Inflammatory macrophage treated with lipopolysaccharide for 4 hours (primary cell): Measurements from ENCODE around the gene SELENOO.

Experiments
- DNase-seq: peaks from one replicate; pipeline ENCODE4 v3.0.0-alpha.2; 2020

SELENOO gene

DNA sequence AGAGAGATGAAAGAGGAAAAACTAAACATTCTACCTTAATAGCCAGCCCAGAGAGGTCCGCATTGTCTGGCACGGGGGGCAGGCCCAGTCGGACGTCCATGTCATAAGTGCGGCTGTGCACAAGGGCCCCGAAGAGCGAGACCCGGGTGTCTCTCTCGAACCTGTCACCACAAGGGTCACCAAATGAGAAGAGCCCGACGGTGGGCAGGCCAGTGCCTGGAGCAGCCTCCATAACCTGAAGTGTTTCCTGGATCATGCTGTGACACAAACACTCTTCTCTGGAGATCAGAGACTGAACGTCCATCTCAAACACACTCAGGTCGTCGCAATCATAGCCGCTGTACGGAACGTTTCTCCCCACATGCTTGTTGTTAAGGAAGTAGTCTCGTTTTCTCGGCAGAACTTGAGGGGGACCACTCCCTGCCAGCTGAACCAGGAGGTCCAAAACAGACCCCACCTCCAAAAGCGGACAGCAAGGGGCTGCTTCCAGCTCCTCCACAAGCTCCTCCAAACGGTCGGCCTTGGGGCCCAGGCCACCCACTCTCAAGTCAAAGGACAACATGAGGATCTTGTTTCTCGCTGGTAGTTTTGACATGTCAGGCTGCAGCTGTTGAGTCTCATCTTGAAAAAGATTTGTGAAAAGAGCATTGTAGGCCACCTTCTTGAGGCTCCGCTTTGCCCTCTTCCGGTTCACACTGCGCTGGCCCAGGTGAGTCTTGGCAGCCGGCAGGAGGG is 43.0 kb downstream of the SELENOO start:
- no peak for DNase-seq

DNA sequence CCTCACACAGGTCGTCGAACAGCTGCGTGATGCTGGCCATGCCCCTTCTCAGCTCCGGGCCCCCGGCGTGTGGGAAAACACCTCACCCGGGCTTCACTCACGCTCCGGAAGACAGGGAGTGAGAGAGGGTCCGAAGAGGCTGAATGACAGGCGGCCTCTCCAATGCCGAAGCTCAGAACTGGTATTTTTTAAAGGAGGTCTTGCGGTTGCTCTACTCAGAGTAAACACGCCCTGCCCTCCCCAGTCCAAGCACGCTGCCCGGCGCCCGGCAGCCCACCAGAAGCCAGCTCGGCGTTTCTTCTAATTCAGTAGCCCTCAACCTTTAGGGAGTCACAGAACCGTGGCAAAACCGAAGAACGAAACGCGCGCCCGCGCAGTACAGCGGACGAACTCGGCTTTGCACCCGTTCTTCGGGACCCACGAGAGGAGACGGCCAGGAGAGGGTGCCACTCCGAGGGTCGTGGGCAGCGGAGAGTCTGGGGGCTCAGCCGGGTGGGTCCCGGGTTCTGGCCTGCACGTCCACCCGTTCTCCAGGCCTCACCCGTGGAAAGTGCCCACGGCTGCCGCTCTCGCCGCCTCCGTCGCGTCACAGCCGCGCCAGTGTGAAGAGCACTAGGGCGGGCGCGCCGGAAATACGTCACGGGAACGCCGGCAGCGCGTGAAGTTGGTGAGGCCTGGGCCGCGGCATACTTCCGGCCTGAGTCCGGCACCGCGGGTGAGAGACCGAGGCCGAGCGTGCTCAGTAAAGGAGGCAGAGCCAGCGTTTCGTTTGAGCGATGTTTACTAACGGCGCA is 43.8 kb downstream of the SELENOO start, which contains the start of gene TUBGCP6:
Gene TUBGCP6 (minus strand): TSS at position 604 of the 794 bp plus-strand sequence. CDS start 564 bp downstream, at position 40.
- DNase-seq = peak; percentile 95

DNA sequence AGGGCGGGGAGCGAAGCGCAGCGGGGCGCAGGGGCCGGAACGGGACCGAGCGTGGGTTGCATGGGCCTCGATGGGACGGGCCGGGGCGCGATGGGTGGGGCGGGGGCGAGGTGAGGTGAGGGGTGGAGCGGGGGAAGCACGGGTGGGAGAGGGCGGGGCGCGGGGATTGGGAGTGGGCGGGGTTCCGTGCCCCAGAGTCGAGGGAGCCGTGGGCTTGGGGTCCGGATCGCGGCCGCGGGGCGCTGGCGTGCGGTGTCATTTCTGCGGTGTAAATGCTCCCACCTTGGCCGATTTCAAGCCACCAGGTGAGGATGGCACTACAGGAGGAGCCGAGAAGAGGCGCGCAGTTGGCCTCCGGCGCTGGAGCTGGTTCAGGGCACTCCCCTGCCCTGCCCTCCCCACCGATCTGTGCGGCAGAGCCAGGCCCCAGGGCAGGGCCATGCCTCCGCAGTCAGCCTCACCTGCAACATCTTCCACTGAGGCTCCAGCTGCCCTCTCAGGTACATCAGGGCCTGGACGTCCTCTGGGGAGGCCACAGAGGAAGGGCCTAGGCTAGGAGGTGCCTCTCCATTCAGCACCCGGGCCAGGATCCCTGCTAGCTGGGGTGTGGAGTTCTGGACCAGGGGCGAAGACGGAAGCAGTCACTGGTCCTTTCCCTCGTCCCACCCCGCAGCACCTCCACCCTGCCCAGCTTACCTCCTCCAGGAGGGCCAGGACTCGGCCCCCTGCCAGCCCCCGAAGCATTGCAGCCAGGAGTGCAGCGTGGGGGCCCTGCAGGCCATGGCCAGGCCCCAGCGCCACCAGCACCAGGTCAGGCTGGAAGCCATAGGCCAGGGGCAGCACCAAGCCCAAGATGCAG is 44.6 kb downstream of the SELENOO start:
- no peak for DNase-seq

DNA sequence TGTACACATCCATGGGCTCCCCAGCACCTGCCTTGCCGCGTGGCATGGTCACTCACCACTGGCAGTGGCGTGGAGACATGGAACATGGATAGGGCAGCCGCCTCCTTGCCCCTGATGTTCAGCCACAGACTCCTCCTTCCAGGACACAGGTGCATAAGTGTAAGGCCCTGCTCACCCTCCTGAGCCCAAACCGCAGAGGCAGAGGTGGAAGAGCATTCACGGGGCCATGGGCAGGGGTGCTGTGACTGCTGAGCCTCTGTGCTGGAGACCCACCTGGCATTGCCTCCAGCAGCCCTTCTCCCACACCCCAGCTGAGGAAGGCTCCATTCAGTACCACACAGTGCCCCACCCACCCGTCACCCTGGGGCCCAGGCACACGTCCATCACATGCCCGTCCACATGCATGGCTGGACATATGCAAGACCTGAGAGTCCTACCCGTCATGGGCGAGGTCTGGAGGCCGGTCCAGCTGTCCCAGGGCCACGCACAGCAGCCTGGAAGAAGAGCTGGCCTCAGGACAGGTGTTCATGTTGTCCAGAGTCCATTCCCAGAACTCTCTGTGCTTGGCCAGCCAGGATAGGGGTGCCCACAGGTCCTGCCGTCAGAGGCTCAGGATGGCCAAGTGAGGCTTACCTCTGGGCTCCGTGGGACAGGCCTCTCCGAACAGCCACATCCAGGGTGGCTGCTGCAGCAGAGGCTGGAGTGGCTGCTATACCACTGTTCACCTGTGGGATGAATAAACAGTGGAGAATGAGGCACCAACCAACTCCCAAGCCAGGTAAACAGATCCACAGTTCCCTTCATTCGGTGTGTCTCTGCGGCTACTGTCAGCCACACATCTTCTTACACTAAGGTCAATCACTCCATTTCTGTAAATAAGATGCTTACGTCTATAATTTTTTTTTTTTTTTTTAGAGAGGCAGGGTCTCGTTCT is 45.7 kb downstream of the SELENOO start:
- DNase-seq = no peak

DNA sequence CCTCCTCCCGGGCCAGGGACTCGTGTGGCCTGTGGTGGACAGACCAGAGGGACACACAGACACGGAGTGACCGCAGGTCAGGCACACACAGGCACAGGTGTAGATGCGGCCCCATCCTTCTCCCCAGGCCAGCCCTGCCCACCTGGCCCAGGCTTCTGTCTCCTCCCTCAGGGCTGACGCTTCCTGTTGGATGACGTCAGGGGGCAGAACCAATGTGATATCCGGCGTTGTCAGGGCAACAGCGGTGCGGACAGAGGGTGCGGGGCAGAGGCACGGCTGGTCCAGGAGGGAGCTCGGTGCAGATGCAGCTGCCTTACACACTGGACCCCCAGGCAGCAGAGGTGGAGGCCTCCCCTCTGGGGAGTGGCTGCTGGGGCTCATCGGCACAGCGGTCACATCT is 46.9 kb downstream of the SELENOO start:
- peak; percentile 49 for DNase-seq

DNA sequence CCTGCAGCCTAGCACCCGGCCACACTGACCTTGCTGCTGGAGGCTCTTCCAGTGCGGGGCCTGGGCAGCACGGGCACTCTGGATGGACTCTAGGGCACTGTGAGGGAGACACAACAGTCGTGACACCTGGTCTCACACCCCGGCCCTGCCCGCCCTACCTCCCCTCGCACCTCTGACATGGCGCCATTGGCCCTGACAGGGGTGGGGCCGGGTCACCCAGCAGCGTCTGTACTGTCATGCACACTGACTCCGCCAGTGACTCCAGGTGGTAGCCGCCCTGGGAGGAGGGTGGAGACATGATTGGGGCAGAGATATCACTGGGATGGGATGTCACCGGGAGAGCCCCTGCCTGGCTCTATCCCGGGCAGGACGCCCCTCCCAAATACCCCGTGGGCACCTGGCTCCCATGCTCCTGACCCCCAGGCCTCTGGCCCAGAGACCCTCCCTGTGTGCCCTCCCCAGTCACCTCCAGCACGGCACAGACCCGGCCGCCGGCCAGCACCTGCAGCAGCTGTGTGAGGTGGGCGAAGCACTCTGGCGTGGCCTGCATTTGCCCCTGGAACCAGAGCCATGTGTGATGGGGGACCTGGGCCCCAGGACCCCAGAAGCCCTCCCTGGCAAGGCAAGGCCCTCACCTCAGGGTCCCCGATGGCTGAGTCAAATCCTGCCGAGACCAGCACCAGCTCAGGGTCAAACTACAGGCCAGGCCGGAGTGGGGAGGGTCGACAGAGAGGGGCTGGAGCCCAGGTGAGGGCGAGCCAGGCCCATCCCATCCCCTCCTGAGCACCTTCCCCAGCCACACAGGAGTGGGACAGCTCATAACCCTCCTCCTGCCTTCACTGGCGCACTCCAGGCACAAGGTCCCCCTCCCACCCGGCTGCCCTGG is 47.6 kb downstream of the SELENOO start:
- DNase-seq = no peak

DNA sequence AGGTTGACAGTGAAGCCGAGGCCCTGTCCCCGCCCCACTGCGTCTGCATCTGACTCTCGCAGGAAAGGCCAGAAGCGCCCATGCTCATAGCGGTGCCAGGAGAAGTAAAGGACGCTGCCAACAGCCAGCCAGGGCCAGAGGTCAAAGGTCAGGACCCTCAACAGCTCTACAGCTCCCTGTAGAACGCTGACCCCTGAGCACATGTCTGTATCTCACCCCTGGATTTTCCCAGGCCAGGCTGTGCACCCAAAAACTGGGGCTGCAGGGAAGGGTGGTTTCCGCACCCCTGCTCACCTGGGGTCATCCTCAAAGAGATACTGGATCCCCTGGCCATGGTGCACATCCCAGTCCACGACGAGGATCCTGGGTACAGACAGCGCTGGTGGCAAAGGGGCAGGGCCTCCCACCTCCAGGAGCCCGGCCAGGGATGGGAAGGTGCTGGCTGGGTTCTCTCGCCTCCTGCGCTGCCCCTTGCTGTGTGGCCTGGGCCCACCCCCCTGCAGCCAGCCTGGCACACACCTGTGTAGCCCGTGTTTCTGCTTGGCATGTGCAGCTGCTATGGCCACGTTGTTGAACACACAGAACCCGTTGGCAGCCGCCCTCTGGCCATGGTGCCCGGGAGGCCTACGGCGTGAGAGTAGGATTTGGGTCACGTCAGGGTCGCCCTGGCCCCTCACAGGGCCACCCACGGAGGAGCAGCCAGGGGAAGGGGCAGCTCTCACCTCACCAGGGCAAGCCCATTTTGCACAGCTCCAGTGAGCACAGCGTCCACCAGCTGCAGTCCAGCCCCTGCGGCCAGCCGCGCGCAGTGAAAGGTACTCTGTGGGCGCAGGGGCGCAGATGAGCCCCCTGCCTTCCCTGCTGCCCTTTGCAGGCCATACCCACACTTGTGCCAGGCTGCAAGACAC is 48.8 kb downstream of the SELENOO start:
- DNase-seq = no peak

DNA sequence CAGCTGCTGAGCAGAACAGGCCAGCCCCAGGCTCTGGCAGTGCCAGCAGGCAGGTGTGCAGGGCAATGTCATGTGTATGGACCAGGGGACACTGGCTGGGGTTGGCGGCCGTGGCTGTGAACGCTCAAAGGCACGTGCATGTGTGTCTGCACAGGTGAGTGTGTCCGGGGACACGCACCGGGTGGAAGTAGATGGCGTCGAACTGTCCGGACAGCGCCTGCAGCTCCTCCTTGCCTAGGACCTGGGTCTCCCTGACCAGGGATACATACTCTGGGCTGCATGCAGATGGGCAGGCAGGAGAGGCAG is 49.4 kb downstream of the SELENOO start:
- DNase-seq = no peak

DNA sequence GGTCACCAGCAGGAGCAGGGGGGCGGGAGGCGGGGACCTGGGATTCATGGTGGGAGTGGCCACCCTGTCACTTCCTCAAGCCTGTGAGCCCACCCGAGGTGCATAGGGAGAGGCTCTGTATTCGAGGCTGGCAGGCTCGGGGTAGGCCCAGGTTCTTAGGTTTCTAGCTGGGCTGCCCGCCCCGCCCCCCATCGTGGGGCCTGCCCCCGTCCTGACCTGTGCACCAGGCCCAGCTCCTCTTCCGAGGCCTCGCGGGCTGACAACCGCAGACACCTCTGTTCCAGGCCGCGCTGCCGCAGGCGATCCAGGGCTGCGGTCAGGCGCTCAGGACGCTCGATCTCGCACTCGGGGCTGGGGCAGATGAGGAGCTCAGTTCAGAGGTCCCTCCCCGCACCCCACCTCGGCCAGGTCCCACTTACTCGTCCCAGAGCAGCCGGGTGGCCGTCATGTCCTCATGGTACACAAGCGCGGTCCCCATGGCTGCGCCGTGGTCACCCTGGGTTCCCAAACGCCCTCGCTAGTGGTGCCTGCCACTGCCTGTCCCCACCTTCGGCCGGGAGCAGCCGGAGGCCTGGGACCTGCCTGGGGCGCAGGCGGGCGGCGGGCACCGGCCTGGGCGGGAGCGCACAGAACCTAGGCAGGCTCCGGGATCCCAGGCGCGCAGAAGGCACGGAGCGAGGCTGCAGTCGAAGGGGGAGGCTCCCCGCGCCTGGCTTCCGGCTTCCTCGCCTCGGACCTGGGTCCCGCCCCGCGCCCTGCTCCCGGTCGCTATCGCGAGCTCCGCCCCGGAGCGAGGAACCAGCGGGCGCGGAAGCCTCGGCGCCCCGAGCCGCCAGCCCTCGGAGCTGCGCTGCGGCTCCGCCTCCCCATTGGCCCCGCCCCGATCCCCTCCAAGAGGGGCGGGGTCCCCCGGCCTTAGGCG is 50.0 kb downstream of the SELENOO start, which contains the start of gene HDAC10:
Gene HDAC10 (minus strand): TSS at position 711 of the 922 bp plus-strand sequence. CDS start 233 bp downstream, at position 478.
- DNase-seq = peak; percentile 87

DNA sequence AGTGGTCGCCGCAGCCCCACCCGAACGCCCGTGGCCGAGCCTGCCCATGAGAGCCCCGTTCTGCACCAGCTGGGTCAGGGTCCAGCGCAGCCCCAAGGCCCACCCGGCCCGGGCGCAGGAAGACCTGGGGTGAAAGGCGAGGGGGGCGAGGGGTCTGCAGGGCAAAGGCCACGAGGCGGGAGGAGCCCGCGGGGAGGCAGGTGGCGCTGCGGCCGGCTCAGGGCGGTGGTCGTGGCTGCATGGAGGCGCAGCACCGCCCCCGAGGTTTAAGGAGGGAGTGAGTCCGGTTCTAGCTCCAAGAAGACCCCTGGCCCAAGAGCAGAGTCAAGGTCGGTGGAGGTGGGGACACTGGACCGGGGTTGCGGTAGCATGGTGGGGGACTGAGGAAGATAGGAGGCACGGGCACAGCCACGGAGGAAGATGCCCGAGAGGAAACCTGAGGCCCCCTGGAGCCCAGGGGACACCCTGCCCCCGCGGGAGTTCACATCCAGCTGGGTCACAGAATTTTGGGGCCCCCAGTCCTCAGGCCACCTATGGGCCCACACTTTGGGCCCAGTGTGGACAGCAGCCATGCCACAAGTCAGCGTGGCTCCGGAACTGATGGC is 50.8 kb downstream of the SELENOO start:
- DNase-seq = no peak

DNA sequence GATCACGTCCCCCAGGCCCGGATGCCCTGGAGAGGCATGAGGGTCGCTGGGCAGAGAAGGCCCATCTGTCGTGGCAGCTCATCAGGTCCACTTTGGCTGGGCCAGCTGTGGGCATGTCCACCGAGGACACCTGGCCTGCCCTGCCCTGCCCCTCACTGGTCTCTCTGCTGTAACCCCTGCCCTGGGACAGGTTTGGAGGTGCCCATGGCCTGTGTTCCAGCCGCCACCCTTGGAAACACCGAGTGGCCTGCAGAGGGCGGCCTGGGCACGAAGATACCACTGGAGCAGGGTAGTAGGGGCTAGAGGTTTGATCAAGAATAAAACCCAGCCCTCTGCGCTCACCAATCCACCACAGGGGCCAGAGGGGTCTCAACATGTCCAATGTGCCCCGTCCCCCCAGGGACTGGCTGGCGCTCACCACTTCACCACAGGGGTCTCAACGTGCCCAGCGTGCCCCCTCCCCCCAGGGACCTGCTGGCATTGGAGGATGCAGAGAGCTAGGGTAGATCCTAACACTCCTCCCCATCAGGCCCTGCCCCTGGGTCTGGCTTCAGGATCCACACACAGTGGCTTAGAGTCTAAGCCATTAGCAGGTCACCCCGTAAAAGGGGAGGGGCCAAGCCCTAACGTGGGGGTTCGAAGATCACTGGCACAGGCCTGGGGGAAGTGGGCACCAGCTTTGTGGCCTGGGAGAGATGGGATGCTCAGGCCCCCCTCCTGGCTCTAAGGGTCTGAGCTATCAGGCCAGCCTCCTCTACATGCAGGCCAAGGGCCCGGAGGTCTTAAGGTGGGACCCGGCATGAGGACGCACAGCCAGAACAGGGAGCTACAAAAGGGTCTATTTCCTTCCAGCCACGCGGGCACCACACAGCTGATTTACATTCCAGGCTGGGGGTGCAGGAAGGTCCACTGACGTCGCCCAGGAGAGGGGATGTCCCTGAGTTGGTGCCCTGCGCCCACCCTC is 51.6 kb downstream of the SELENOO start:
- DNase-seq = peak; percentile 54

DNA sequence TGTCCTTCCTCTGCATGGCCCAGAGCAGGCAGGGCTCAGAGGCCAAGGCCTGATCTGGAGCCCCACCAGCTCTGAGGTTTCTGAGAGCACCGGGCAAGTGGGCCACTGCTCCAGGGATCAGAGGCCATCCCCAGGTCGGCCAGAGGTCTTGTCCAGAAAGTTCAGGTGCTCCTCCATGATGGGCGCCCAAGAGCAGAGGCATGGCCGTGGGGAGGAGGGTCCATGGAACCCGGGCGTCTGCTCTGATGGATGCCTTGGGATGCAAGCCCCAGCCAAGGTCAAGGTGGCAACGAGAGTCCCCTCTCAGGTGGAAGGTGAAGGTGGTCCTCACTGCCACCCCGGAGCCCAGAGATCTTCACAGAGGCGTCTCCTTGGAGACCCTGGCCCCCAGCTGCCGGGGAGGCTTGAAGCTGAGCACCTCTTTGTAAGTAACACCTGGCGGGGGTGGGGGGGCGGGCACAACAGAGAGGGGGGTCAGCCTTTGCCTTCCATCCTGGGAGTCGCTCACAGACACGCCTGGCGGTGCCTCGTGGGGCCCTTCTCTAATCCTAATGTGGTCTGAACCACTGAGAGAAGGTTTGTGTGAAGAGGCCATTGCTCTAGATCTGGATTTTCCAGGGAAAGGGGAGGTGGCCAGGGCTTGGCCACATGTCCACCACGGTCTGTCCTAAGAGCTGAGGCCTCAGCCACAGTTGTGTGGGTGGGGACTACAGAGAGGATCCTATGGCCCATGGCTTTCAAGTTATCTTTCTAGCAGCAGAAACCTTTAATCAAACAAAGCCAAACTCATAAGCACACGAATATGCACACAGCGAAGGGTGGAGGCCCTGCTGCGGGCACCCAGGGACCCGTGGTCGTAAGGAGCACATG is 52.5 kb downstream of the SELENOO start:
- peak; percentile 50 for DNase-seq

DNA sequence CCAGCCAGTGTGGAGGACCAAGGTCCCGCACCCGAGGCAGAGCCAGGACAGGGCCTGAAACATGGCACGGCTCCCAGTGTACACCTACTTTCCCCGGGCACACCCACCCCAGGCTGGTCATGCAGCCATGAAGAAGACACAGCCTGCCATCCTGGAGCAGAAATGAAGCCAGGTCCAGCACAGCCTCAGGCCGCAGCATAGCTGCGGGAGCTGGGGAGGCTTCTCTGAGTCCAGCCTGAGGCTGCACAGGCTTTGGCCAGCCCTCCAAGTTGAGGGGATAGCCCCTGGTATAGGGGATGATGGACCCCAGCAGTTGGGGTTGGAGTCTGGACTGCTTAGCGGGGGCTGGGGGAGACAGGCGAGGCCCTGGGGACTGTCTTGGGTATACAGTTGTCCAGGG is 53.1 kb downstream of the SELENOO start:
- DNase-seq = no peak

DNA sequence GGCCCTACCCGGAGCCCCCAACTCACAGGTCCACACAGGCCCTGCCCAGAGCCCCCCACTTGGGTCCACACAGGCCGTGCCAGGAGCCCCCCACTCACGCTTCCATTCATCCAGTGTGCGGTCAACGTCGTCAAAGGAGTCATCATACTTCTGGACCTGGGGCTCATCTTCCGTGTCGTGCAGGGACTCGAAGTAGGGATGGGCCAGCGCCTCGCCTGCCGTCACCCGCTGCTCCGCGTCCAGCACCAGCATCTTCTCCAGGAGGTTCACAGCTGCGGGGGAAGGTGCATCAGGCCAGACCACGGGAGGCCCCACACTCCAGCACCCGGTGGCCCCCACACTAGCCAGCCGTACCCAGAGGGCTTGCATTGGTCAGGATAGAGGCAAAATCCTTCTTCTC is 54.3 kb downstream of the SELENOO start:
- no peak for DNase-seq

DNA sequence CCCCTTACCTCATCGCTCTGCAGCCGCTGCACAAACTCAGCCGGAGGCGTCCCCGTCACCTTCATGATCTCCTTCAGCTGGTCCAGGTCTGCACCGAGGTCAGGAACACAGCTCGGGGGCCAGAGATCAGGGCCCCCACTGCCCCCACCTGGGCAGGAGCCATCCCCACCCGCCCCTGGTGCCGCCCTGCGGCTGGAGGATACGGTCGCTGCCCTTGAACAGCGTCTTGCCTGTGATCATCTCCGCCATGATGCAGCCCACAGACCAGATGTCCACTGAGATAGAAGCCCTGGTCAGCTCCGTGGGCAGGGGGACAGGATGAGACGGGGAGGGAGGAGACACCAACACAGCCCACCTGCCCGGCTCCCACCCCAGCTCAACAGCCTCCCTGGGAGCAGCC is 54.8 kb downstream of the SELENOO start:
- DNase-seq = no peak

DNA sequence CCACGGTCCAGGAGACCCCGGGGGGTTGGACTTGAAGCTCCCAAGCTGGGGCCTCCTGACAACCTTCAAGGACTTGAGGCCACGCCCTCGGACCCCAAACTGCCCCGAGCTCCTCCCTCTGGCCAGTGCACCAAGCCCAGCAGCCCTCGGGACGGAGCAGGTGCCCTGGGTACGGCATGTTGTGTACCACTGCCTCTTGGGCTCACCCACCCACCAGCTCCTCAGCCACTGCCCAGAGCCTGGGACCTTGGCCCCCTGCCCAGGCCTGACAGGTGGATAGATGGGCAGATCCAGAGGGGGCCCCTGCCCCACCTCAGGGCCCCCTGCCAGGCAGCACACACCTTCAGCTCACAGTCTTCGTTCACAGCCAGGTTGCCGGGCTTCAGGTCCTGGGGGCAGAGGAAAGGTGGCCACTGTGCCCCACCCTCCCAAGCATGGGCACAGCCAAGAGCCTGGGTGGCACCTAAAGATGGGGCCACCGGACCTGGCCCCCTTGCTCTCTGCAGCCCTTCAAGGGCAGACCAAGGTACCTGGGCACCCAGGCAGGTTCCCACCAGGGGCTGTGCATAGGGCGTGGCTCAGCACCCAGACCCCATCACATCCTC is 55.5 kb downstream of the SELENOO start:
- no peak for DNase-seq
